ENCODE results near the gene ZNF839. TPM values are rescaled to one million over a fixed set of nuclear protein-coding genes. Genes with fewer than 3 reads are reported as not detected.

ZNF839 gene
- total and polyA plus RNA-seq, 2 experiments from 2014 or later, result 7.9 to 10.0 TPM

GRCh38 chr14:102280376-102280962 lies 39.1 kb upstream of the ZNF839 start (continued):
- TF ChIP-seq REST (IDR thresholded peaks at IDR 0.05; ENCODE audit: unreplicated experiment) (no peak), ZNF114 (CRISPR knock-in tag; IDR thresholded peaks at IDR 0.05) (no peak), POLR2AphosphoS5 (IDR thresholded peaks at IDR 0.05; ENCODE audit: low read depth) (no peak), NANOG (IDR thresholded peaks at IDR 0.05; ENCODE audit: borderline replicate concordance) (no peak), JUNB (IDR thresholded peaks at IDR 0.05; ENCODE audit: unreplicated experiment) (no peak), EZH2phosphoT487 (IDR thresholded peaks at IDR 0.05; ENCODE audit: unreplicated experiment) (no peak)

GRCh38 chr14:102282751-102283465 lies 36.6 kb upstream of the ZNF839 start:
- no peak overlapping the region for H3K4me3 Mint-ChIP-seq
- no peaks in the 10 kb centered on the region; the same call in 2 of the 3 replicates for H3K4me1 Mint-ChIP-seq
- no peak overlapping the region for H3K27ac Mint-ChIP-seq
- H3K36me3 ChIP-seq (ENCODE audit: insufficient read depth), result no peaks in the 10 kb centered on the region; the same call in 1 of the 2 replicates
- no peaks in the 10 kb centered on the region for H3K9me2 ChIP-seq (ENCODE audit: insufficient read depth)
- no peaks in the 10 kb centered on the region for H3K4me1 ChIP-seq (ENCODE audit: insufficient read depth)
- H3K27me3 ChIP-seq (ENCODE audit: insufficient read depth), result no peaks in the 10 kb centered on the region
- no peak overlapping the region for H3K4me2 ChIP-seq
- no peak overlapping the region for H3K4me3 ChIP-seq
- H3F3A ChIP-seq (replicated peaks; ENCODE audit: low read depth), result no peaks in the 10 kb centered on the region
- DNase-seq (ENCODE audit: low spot score) (no peak), ATAC-seq (no peak)
- H3K27ac ChIP-seq (ENCODE audit: low read depth), result no peak overlapping the region
- H3K9me3 Mint-ChIP-seq, result peaks cover under 1% of the 10 kb centered on the region; the same call in 2 of the 3 replicates
- no peaks in the 10 kb centered on the region for H3K36me3 Mint-ChIP-seq (ENCODE audit: low read depth)
- H4K20me1 ChIP-seq (replicated peaks; ENCODE audit: insufficient read depth), result no peaks in the 10 kb centered on the region
- H2AFZ ChIP-seq, result no peak overlapping the region
- no peaks in the 10 kb centered on the region for H3K79me2 ChIP-seq (replicated peaks; ENCODE audit: insufficient read depth)
- peaks cover 6% of the 10 kb centered on the region for H3K27me3 Mint-ChIP-seq (ENCODE audit: insufficient read depth, low read depth, poor library complexity)
- TF ChIP-seq REST (IDR thresholded peaks at IDR 0.05; ENCODE audit: unreplicated experiment) (no peak), EZH2 (IDR thresholded peaks at IDR 0.05; ENCODE audit: low read depth, unreplicated experiment) (no peak), STAT1 (IDR thresholded peaks at IDR 0.05; ENCODE audit: unreplicated experiment) (no peak), ZNF114 (CRISPR knock-in tag; IDR thresholded peaks at IDR 0.05) (no peak), JUNB (IDR thresholded peaks at IDR 0.05; ENCODE audit: unreplicated experiment) (no peak), CREB1 (CRISPR knock-in tag; IDR thresholded peaks at IDR 0.05; ENCODE audit: low read depth) (no peak), NANOG (IDR thresholded peaks at IDR 0.05; ENCODE audit: borderline replicate concordance) (no peak), ZNF462 (CRISPR knock-in tag; IDR thresholded peaks at IDR 0.05) (no peak), EZH2phosphoT487 (IDR thresholded peaks at IDR 0.05; ENCODE audit: unreplicated experiment) (no peak)

All from GM23338 (cell line).